Effector CD4-positive, alpha-beta T cell (primary cell): Measurements from ENCODE around the gene BIN2.
"Not testable (repeated sequence)": the region's sequence is repeated elsewhere in the genome, so short reads cannot be mapped to it uniquely, and the experiment has no call there.

Experiments used
- DNase-seq: peaks from one replicate; pipeline ENCODE4 v3.0.0-alpha.2; 2020

Gene BIN2

DNA sequence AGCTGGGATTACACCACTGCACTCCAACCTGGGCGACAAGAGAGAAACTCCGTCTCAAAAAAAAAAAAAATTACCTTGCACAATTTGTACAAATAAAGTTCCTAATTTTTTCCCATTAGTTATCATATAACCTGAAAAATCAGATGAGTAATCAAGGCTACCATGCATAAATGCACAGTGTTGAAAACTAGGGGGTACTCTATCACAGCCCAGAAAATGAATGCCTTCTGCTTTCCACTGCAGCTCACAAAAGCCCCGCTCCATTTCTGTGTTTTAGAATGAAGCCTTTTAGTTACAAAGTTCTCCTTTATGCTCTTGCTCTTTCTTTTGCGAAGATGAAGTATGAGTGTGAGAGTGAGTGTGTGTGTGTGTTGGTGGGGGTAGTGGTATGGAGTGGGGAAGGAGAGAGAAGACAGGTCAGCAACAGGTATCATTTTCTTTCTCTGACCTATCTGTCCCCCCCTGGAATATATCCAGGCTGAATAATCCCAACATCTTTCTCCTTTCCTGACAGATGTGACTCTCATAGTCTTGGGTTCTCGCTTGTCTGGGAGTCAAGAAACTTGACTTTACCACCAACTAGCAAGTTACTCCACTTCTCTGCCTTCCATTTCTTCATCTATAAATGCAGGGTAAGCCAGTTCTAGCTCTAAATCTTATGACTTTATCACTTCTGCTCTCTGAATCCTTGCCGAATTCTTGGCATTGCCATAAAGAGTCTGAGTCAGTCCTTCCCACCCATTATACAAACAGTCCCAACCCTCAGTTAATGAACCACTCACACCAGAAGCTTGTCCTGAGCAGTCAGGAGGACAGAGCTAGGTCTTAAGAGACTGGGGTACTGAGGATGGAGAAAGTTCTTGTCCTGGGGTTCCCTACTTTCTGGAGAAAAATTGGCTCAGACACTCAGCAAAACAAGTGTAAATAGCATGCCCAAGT, 16.1 kb downstream of the BIN2 start:
- no peak for DNase-seq

DNA sequence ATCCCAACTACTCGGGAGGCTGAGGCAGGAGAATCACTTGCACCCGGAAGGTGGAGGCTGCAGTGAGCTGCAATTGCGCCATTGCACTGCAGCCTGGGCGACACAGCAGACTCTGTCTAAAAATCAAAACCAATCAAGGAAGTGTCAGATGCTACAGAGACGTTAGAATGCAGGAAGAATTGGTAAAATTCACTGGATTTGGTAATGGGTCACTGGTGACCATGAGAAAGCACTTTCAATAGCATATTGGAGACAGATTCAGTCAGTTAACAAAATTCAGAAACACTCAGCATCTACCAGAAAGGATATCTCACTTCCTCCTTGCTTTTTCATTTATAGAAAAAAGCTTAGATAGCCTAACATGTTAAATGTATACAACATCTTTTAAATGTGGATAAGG, 17.5 kb downstream of the BIN2 start:
- DNase-seq = no peak

DNA sequence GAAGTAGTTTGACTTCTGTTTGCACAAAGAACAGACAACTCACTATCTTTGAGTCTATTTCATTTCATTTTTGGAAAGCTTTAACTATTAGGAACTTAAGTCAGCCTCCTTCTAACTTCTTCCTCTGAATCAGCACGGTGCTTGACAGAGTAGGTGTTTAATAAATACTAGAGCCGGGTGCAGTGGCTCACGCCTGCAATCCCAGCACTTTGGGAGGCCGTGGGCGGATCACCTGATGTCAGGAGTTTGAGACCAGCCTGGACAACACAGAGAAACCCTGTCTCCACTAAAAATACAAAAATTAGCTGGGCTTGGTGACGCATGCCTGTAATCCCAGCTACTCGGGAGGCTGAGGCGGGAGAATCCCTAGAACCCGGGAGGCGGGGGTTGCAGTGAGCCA, 23.2 kb downstream of the BIN2 start:
- DNase-seq = not testable (repeated sequence)

DNA sequence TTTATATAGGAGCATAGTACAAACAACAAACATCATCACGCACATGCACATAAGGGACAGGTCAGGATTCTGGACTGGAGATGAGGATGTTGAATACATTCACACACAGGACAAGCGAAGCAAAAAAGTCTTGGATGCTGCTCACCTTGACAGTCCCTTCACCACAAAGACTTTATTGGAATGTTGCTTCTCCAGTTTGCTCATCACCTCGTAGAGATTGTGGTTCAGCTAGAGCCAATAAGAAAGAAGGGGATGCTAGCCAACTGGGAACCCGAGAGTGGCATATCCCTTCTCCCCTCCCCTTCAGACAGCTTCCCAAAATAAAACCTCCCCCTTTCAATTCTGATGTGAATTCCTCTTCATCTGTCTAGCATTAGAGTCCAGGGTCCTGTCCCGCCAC, 28.3 kb downstream of the BIN2 start:
- DNase-seq = no peak

DNA sequence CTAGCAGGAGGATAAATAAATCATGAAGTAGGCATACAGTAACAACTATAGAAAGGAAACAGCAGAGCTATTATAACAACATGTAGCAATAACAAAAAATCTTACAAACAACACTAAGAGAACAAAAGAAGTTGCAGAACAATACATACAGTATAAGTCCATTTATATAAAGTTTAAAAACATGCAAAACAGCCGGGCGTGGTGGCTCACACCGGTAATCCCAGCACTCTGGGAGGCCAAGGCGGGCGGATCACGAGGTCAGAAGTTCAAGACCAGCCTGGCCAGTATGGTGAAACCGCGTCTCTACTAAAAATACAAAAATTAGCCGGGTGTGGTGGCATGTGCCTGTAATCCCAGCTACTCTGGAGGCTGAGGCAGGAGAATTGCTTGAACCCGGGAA, 29.9 kb downstream of the BIN2 start:
- not testable (repeated sequence) for DNase-seq

DNA sequence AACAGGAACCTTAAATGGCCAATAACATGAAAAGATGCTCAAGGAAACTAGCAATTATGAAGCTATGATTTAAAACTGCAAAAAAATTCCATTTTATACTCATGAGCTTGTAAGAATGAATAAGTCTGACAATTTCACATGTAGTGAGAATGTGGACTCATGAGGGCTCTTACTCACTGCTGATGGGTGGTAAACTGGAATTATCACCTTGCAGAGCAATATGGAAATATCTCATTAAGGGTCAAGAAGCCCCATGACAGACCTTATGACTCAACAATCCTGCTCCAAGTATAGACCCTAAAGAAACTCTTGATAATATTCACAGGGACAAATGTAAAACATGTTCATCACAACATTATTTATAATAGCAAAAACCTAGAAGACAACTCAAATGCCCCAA, 30.3 kb downstream of the BIN2 start:
- DNase-seq = no peak

DNA sequence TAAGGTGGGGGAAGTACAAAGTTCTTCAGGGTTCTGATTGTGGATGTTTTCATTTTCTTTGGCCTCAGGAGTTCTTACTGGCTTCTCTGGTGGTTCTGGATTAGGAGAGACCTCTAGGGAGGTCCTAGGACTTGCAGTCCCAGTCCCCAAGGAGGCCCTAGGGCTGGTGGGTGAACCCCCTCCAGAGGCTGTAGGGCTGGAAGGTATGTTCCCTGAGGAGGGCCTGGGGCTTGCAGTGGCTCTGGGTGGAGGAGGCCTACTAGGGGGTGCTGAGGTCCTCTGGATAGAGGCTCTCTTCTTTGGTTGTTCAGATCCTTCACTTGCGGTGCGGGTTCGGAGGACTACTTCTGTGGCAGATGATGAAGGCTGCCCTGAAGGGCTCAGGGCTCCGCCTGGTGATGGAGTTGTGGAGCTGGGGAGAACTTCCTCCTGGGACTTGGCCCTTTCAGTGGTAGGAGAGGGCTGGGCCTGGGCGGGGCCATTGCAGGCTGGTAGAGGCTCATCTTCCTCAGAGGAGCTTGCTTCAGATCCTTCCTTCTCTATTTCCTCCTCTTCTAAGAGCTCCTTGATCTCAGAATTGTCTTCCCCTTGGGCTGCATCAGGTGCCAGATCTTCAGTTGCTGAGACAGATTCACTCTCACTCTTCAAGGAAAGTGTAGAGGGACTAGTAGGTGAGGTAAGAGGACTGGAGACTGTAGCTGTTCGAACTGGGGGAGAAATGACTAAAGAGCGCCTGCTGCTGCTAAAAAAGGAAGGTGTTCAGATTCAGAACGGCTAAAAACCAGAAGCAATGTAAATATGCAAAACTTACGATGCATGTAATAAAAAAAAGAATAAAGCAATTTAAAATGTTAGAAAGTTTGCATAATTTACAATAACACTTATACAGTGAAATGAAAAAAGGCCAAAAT, 32.1 kb downstream of the BIN2 start:
- not testable (repeated sequence) for DNase-seq

DNA sequence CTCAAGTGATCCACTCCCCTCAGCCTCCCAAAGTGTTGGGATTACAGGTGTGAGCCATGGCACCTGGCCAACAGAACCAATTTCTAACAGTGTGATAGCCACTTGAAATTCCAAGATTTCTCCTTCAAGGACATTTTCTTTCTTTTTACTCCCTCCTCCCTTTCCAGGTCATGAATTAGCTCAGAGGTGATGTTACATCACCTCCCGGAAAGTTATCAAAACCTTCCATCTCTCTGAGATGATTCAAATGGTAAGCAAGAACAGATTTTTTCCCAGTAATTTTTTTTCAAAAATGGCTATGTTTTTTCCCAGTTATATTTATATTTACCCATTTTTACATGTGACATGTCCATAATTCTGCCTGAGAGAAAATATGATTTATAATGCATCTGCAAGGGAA, 38.1 kb downstream of the BIN2 start:
- DNase-seq = no peak

DNA sequence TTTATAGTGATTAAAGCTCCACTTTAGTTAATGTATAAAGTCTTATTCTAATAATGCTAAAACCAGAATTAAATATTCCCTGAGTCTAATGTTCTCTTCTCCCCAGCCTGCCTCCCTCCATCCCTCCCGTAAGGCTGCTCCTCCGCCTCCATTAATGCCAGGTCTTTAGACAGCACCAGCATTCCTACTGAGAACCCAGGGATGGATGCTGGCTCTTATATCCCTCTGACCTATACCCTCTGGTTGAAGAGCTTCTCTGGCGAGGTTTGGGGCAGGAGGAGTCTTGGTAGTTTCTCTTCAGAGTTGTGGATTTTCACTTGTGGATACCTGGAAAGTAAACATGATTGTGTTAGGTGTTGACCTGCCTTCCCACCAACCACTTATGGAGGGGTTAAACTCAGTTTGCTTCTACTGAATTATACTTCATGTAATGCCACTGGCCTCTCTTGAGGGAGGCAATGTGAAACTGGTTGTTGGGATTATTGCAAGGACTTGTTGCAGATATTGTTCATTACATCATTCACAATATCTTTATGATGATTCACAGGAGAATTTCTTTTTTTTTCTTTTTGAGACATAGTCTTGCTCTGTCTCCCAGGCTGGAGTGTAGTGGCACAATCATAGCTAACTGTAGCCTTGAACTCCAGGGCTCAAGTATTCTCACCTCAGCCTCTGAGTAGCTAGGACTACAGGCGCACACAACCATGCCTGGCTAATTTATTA, 42.6 kb downstream of the BIN2 start:
- no peak for DNase-seq

DNA sequence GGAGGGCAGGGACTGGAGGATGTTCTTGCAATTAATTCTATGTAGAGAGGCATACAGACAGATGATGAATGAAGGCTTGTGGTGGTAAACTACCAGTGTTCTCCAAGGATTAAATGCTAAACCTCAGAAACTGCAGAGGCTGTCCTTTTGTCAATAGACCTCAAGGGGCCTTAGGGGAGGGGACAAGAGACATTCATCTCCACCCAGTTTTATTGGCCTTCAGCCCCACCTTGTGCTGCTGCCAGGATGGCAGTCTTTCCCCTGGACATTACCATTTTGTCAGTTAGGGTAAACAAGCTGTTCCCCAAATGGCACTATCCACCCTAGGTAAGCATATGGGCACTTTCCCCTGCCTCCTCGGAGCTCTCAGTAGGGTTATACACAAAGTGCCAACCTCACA, 48.9 kb downstream of the BIN2 start:
- DNase-seq = no peak

DNA sequence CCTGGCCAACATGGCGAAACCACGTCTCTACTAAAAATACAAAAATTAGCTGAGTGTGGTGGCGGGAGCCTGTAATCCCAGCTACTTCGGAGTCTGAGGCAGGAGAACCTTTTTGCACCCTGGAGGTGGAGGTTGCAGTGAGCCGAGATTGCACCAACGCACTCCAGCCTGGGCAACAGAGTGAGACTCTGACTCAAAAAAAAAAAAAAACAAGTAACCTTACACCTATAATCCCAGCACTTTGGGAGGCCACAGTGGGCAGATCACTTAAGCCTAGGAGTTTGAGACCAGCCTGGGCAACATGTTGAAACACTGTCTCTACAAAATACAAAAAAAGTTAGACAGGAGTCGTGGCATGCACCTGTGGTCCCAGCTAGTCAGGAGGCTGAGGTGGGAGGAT, 51.2 kb downstream of the BIN2 start:
- not testable (repeated sequence) for DNase-seq

DNA sequence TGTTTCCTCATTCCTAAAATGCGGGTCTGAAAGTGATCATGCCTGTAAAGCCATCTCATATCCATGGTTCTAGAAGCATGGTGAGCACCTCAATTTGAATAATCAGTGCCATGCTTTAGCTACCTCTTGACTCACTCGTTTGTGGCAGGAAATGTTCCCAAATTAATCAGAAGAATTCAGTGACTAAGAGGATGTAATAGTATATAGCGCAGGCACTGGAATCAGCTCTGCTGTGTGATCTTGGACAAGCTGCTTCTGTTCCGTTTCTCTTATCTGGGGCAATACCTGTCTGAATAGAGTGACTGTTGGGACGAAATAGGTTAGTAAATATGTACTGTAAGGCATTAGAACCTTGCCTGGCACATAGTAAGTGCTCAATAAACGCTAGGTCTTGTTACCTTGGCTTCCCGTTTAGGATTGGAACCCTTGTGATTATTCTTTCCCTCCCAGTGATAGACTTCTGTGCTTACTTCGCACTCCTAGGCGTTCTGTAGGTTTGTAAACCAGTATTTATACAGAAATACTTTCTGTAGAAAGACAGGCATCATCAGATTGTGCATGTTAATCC, 52.9 kb downstream of the BIN2 start:
- DNase-seq = no peak

DNA sequence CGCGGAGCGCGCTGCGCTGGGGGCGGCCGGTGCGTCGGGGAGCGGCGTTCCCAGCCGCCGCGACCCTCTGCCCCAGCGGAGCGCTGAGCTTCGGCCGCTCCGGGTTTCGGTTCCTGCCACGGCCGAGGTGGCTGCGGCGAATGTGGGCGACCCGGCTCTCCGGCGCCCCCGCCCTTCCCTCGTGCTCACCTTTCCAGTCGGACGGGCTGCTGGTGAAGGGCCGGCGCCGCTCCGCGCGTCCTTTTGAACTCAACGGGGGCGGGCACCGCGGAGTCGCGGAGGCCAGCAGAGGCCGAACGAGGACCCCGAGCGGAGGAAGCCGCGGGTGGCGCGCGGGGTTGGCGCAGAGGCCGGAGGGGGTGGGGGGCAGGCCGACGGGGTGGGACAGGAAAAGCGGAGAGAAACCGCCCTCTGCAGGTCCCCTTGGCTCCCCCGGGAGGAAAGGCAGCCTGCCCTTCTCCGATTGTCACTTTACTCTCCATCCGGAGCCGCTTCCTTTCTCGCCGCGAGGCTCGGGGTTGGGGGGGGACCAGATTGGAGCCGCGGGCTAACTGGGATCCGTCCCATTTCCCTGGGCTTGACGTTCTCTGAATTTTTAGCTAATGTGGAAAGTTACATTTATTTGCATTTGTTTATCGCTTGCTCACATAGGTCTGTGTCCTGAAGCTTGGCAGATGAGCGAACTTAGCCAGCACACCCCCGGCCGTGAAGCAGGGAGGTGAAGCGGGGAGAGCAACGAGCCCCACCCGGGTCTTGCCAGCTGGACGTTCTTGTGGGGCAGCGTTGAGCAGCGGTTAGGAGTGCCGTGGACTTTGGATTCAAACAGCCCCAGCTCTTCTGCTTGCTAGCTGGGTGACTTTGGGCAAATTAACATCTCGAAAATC, 53.7 kb downstream of the BIN2 start, which contains the start of gene SMAGP:
Gene SMAGP (minus strand): TSS at position 349 of the 884 bp plus-strand sequence. CDS start 1,137 bp downstream, outside the sequence.
- DNase-seq = peak; percentile 34

DNA sequence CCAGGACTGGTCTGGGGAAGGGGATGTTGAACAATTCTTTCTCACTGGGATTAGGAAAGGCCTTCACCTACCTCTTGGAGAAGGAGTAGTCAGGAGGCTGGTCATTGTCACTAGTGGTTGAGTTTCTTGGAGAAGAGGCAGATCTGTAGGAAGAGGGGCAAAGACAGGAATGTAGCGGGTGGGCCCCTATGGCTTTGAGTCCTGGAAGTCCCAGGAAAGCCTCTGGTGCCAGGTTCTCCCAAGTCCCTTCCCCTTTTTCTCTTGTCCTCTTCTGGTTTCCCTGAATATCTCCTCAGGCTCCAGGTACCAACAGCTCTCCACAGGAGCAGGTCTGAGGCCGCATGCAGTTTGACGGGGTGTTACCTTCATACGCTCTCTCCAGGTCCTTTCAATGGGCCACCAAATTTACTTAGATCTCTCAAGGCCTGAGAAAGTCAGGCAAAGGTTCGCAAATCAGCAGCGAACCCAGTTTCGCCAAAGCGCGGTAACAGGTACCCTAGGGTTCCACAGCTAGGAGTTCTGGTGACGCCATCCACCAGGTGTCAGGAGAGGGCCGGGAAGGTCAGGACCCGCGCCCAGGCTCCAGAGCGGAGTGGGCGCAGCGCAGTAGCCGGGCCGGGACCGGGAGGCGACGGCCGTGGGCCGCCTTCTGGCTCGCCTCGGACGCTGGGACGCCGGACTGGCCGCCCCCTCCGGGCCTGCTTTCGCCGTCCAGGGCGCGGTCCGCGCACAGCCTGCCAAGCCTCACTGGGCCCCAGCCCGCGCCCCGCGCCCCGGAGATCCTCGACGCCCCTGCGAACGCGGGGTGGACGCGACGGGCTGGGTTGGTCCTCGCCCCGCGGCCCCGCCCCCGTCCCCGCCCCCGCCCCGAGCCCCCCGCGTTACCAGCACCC, 54.6 kb downstream of the BIN2 start:
- peak; percentile 54 for DNase-seq

DNA sequence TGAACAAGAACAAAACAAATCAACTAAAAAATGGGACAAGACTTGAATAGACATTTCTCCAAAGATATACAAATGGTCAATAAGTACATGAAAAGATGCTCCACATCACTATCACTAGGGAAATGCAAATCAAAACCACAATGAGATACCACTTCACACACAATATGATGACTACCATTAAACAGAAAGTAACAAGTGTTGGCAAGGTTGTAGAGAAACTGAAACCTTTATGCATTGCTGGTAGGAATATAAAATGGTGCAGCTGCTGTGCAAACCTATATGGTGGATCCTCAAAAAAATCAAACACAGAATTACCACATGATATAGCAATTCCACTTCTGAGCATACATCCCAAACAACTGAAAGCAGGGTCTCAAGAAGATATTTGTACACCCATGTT, 59.0 kb downstream of the BIN2 start:
- DNase-seq = no peak

DNA sequence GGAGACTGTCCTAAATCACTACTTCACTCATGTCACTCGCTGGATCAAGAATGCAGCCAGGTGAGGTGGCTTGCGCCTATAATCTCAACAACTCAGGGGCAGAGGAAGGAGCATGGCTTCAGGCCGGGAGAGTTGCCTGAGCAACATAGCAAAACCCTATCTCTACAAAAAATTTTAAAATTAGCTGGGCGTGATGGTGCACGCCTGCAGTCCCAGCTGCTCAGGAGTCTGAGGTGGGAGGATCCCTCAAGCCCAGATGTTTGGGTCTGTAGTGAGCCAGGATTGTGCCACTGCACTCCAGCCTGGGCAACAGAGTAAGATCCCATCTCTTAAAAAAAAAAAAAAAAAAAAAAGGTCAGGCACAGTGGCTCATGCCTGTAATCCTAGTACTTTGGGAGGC, 59.7 kb downstream of the BIN2 start:
- no peak for DNase-seq

DNA sequence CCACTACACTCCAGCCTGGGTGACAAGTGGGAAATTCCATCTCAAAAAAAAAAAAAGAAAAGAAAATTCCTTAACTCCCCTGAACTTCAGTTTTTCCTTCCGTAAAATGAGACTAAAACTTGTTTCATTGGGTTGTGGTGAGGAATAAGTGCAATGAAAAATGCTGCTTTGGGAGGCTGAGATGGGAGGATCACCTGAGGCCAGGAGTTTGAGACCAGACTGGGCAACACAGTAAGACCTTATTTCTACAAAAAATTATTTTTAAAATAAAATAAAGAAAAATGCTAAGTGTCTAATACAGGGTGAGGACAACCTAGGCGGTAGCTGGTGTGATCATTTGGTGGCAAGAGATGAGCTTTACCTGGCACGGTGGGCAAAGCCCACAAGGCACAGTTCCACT, 60.6 kb downstream of the BIN2 start:
- DNase-seq = no peak

DNA sequence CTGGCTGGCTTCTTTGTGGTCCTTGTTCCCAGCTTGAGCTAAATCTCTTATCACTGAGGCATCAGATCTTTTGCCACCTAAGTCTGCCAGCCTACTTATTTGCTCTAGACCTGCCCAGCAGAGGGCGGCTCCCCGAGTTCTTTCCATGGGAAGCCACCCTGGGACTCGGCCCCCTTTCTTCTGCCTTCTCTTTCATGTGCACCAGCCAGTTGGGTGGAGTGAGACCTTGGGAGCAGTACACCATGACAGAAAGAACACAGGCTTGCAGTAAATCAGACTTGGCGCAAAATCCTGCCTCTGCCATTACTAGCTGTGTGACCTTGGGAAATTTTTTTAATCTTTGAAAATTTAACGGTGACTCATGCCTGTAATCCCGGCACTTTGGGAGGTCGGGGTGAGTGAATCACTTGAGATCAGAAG, 61.2 kb downstream of the BIN2 start:
- DNase-seq = no peak

DNA sequence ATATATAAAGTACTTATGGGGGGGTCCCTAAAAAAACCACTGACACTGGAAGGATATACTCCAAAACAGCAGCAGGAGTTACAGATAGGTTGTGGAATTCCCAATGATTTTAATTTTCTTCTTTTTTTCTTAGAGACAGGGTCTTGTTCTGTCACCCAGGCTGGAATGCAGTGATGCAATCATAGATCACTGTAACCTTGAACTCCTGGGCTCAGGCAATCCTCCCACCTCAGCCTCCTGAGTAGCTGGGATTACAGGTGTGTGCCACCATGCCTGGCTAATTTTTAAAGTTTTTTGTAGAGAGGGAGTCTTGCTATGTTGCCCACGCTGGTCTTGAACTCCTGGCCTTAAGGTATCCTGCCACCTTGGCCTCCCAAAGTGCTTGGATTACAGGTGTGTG, 64.4 kb downstream of the BIN2 start:
- DNase-seq = not testable (repeated sequence)

DNA sequence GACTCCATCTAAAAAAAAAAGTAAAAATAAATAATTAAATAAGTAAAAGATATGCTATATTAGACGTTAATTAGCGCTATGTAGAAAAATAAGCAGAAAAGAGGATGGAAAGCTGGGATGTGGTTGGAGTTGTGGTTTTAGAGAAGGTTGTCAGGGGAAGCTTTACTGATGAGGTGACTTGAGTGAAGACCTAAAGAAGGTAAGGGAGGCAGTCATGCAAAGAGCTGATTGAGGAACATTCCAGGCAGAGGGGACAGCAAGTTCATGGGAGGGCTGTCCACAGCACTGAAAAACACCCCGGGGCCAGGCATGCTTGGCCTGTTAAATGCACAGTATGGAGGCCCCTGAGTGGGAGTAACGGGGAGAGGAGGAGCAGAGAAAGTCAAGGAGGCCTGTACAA, 69.4 kb downstream of the BIN2 start:
- no peak for DNase-seq
